ENCODE data around the gene TAGLN.
A peak's percentile ranks its signal among the peaks of the same experiment; 100 is the strongest.

TAGLN gene

GRCh38 chr11:117230999-117231841 lies 32.0 kb downstream of the TAGLN start:
- no peak for DNase-seq (ENCODE audit: low read depth)

GRCh38 chr11:117231842-117232091 lies 32.6 kb downstream of the TAGLN start, which contains the start of gene PCSK7:
PCSK7 (minus strand) TSS chr11:117232073; CDS start chr11:117229844, 2,229 bp downstream.
- no peak for DNase-seq (ENCODE audit: low read depth)

- DNase-seq (ENCODE audit: low read depth), result peak; percentile 64
Measured at GRCh38 chr11:117232092-117232878, 33.1 kb downstream of the TAGLN start, which contains the start of gene RNF214. RNF214 (plus strand) TSS chr11:117232671; CDS start chr11:117234273, 1,602 bp downstream.

GRCh38 chr11:117232911-117233409 lies 33.8 kb downstream of the TAGLN start:
- DNase-seq (ENCODE audit: low read depth), result no peak

- DNase-seq (ENCODE audit: low read depth), result no peak
Measured at GRCh38 chr11:117238221-117238620, 39.1 kb downstream of the TAGLN start.

- DNase-seq (ENCODE audit: low read depth), result no peak
Measured at GRCh38 chr11:117239295-117239694, 40.1 kb downstream of the TAGLN start.

GRCh38 chr11:117248341-117248740 lies 49.2 kb downstream of the TAGLN start:
- DNase-seq (ENCODE audit: low read depth), result no peak

- DNase-seq (ENCODE audit: low read depth), result no peak
Measured at GRCh38 chr11:117249571-117249970, 50.4 kb downstream of the TAGLN start.

GRCh38 chr11:117251506-117251905 lies 52.3 kb downstream of the TAGLN start:
- DNase-seq (ENCODE audit: low read depth), result no peak

GRCh38 chr11:117255966-117256365 lies 56.8 kb downstream of the TAGLN start:
- no peak for DNase-seq (ENCODE audit: low read depth)

GRCh38 chr11:117256573-117256972 lies 57.4 kb downstream of the TAGLN start:
- DNase-seq (ENCODE audit: low read depth), result no peak
